HL-60 (cell line): ENCODE data around the gene SLC25A1.

Source experiments
- DNase-seq, 2 experiments: peaks; one replicate each; pipeline ENCODE4 v3.0.0-alpha.2; 2010 to 2020; ENCODE audit warnings: low read depth in 1 of 2, low spot score in 1 of 2
- H3K27ac ChIP-seq: fragments of 250-450 bp; sonication (Bioruptor Pico); replicated peaks from 2 replicates; pipeline ENCODE4 v1.5.1; 2020; ENCODE audit warnings: mild to moderate bottlenecking, moderate library complexity
- H3K27me3 ChIP-seq: fragments of 250-450 bp; sonication (Bioruptor Pico); 2 replicates; pipeline ENCODE4 v1.5.1; 2021; ENCODE audit warnings: mild to moderate bottlenecking, moderate library complexity; ENCODE audit not compliant: insufficient read depth, poor library complexity, severe bottlenecking
- H3K4me3 ChIP-seq: replicated peaks from 2 replicates; pipeline ENCODE4 v1.5.1; 2011; ENCODE audit warnings: mild to moderate bottlenecking, control low read depth, low read length; ENCODE audit not compliant: insufficient read depth
- GABPA ChIP-seq: IDR thresholded peaks from 2 replicates; pipeline ENCODE4 v1.6.1; 2012; ENCODE audit warnings: low read depth
- POLR2AphosphoS5 ChIP-seq: IDR thresholded peaks from 2 replicates; pipeline ENCODE4 v1.6.1; 2012; ENCODE audit warnings: low read depth
- SPI1 ChIP-seq: IDR thresholded peaks from 2 replicates; pipeline ENCODE4 v1.6.1; 2012; ENCODE audit warnings: low read depth, mild to moderate bottlenecking, borderline replicate concordance
- TF ChIP-seq, protein P1 (sequence below): IDR thresholded peaks from one replicate; pipeline ENCODE4 v1.5.1; 2011; ENCODE audit warnings: low read length, control low read depth, inconsistent platforms; ENCODE audit not compliant: insufficient read depth
- TF ChIP-seq, protein P2 (sequence below): IDR thresholded peaks from 2 replicates; pipeline ENCODE4 v1.6.1; 2012; ENCODE audit warnings: low read depth; ENCODE audit not compliant: insufficient replicate concordance

Gene SLC25A1

DNA sequence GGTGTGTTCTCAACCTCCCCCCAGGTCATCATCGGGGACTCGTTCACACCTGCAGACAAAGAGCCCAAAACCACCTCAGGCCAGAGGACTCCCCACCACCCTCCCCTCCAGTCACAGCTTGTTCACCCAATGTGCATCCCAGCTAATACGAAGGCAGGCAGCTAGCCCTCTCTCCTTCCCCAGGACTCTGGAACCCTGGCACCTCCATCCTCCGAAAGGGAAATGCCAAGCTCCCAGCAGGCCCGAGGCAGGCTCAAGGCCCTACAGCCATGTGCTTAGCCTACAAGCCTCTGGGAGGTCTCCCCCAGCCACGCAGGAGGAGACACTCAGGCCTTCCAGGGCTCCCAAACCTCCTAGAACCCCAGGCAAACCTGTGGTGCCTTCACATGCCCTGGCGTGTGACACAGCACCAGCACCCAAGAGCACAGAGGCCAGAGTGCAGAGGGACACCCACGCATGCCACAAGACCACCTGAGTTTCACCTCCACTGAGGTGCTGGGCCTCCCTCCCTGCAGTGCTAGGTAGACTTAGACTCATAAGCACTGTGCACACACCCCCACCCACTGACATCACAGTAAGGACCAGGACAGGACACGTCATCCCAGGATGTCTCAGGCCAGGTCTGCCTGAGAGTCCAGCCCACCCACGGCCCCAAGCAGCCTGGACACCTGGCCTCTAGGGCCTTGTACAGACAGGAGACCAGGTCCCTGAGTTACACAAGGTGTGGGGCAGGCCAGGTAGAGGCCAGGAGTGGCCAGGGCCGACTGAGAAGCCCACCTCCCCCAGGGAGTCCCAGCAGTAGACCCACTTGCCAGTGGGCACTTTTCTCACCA lies 40.9 kb downstream of the SLC25A1 start:
- Histone ChIP-seq H3K27ac (no peak overlapping the region), H3K4me3 (no peak overlapping the region), H3K27me3 (no peaks in the 10 kb centered on the region)
- DNase-seq, result no peak
- no peak for TF ChIP-seq GABPA
- TF ChIP-seq, protein P1, sequence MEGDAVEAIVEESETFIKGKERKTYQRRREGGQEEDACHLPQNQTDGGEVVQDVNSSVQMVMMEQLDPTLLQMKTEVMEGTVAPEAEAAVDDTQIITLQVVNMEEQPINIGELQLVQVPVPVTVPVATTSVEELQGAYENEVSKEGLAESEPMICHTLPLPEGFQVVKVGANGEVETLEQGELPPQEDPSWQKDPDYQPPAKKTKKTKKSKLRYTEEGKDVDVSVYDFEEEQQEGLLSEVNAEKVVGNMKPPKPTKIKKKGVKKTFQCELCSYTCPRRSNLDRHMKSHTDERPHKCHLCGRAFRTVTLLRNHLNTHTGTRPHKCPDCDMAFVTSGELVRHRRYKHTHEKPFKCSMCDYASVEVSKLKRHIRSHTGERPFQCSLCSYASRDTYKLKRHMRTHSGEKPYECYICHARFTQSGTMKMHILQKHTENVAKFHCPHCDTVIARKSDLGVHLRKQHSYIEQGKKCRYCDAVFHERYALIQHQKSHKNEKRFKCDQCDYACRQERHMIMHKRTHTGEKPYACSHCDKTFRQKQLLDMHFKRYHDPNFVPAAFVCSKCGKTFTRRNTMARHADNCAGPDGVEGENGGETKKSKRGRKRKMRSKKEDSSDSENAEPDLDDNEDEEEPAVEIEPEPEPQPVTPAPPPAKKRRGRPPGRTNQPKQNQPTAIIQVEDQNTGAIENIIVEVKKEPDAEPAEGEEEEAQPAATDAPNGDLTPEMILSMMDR, result no peak
- no peak for TF ChIP-seq POLR2AphosphoS5
- no peak for TF ChIP-seq SPI1
- TF ChIP-seq, protein P2, sequence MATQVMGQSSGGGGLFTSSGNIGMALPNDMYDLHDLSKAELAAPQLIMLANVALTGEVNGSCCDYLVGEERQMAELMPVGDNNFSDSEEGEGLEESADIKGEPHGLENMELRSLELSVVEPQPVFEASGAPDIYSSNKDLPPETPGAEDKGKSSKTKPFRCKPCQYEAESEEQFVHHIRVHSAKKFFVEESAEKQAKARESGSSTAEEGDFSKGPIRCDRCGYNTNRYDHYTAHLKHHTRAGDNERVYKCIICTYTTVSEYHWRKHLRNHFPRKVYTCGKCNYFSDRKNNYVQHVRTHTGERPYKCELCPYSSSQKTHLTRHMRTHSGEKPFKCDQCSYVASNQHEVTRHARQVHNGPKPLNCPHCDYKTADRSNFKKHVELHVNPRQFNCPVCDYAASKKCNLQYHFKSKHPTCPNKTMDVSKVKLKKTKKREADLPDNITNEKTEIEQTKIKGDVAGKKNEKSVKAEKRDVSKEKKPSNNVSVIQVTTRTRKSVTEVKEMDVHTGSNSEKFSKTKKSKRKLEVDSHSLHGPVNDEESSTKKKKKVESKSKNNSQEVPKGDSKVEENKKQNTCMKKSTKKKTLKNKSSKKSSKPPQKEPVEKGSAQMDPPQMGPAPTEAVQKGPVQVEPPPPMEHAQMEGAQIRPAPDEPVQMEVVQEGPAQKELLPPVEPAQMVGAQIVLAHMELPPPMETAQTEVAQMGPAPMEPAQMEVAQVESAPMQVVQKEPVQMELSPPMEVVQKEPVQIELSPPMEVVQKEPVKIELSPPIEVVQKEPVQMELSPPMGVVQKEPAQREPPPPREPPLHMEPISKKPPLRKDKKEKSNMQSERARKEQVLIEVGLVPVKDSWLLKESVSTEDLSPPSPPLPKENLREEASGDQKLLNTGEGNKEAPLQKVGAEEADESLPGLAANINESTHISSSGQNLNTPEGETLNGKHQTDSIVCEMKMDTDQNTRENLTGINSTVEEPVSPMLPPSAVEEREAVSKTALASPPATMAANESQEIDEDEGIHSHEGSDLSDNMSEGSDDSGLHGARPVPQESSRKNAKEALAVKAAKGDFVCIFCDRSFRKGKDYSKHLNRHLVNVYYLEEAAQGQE, result no peak

DNA sequence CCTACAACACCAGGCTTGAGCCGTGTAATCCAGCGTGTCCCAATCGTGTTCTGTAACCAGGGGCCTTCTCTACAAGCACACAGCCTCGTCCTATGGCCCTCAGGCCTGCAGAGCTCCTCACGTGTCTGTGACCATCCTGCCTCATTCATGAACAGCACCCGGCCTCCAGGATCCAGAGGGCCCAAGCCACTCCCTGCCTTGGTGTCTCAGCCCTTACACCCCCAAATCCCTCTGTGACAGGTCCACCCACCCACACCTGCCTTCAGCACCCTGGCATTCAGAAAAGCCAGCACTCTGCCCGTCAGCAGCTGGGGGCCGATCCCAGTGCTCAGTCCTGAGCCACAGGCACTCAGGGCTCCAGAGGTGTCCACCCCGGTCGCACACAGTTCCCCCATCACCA lies 41.6 kb downstream of the SLC25A1 start:
- Histone ChIP-seq H3K27me3 (no peaks in the 10 kb centered on the region), H3K27ac (no peak overlapping the region), H3K4me3 (no peak overlapping the region)
- no peak for TF ChIP-seq SPI1
- TF ChIP-seq, protein P2, result no peak
- TF ChIP-seq, protein P1, result no peak
- TF ChIP-seq GABPA, result no peak
- no peak for TF ChIP-seq POLR2AphosphoS5
- DNase-seq, result no peak

DNA sequence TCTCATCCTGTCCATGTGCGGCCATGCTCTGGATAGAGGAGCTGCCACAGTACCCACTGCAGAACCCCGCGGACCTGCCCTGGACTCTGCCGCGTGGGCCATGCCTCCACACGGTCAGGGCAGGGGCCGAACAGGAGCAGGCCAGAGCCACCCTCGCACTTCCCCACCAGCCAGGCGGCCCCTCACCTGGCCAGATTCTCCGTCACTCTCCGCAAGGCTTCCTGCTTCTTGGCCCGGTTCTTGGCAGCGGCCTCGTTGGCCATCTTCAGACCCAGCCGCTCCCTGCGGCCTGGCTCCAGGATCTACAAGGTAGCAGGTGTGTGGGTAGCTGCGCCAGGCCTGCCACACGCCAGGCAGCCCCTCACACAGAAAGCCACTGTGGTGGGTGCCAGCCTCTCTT lies 43.7 kb downstream of the SLC25A1 start:
- no peaks in the 10 kb centered on the region for H3K27me3 ChIP-seq
- TF ChIP-seq POLR2AphosphoS5 (no peak), GABPA (no peak), SPI1 (no peak)
- TF ChIP-seq, protein P2, result no peak
- TF ChIP-seq, protein P1, result no peak
- no peak for DNase-seq
- H3K4me3 ChIP-seq, result no peak overlapping the region
- no peak overlapping the region for H3K27ac ChIP-seq
